OCI-LY3 (cell line): ENCODE data around the gene GRIP2.

ENCODE experiments used
- H2AFZ ChIP-seq: fragments of 200-600, 300-600 bp; shearing (Covaris generic); 2 replicates; pipeline ENCODE4 v1.6.0; 2014; ENCODE audit warnings: antibody characterized with exemption, low read depth, low read length
- H3K27ac ChIP-seq: fragments of 200-600, 300-600 bp; sonication (generic); 2 replicates; pipeline ENCODE4 v1.5.1; 2014; ENCODE audit warnings: mild to moderate bottlenecking, low read length, moderate library complexity, mixed read lengths
- H3K27me3 ChIP-seq: fragments of 200-600, 300-600 bp; sonication (generic); 2 replicates; pipeline ENCODE4 v1.6.1; 2014; ENCODE audit warnings: low read depth, low read length, mixed read lengths
- H3K36me3 ChIP-seq: fragments of 200-600, 300-600 bp; sonication (generic); replicated peaks from 2 replicates; pipeline ENCODE3; 2014; ENCODE audit warnings: low read depth, low read length, mixed read lengths
- H3K4me1 ChIP-seq: fragments of 300-600, 200-600 bp; sonication (generic); 2 replicates; pipeline ENCODE4 v1.6.1; 2014; ENCODE audit warnings: low read length, mixed read lengths
- H3K4me2 ChIP-seq: fragments of 200-600, 300-600 bp; sonication (generic); 2 replicates; pipeline ENCODE4 v1.6.1; 2014; ENCODE audit warnings: low read length, mixed read lengths
- H3K4me3 ChIP-seq: fragments of 300-600, 200-600 bp; sonication (generic); 2 replicates; pipeline ENCODE4 v1.5.1; 2014; ENCODE audit warnings: antibody characterized with exemption, mild to moderate bottlenecking, low read length, moderate library complexity
- H3K79me2 ChIP-seq: fragments of 300-600, 200-600 bp; shearing (Covaris generic); 2 replicates; pipeline ENCODE4 v1.6.1; 2014; ENCODE audit warnings: mild to moderate bottlenecking, low read length, mixed read lengths
- H3K9ac ChIP-seq: fragments of 300-600, 200-600 bp; shearing (Covaris generic); 2 replicates; pipeline ENCODE4 v1.6.0; 2014; ENCODE audit warnings: mild to moderate bottlenecking, low read length, moderate library complexity
- H3K9me3 ChIP-seq: fragments of 200-600, 300-600 bp; shearing (Covaris generic); 2 replicates; pipeline ENCODE4 v1.6.1; 2014; ENCODE audit warnings: low read length, mixed read lengths; ENCODE audit not compliant: insufficient read depth
- H4K20me1 ChIP-seq: fragments of 200-600, 300-600 bp; sonication (generic); 2 replicates; pipeline ENCODE4 v1.6.1; 2016; ENCODE audit warnings: low read length, mixed read lengths; ENCODE audit not compliant: insufficient read depth
- EZH2phosphoT487 ChIP-seq: fragments of 200-600 bp; shearing (Covaris generic); IDR thresholded peaks from 2 replicates; pipeline ENCODE4 v1.6.1; 2018; ENCODE audit warnings: antibody characterized with exemption, mixed run types, low read depth
- TF ChIP-seq, protein P1 (sequence below): fragments of 200-600, 300-600 bp; sonication (generic); IDR thresholded peaks from 2 replicates; pipeline ENCODE4 v1.5.1; 2014; ENCODE audit warnings: antibody characterized with exemption, low read length, low read depth

GRIP2 gene

DNA sequence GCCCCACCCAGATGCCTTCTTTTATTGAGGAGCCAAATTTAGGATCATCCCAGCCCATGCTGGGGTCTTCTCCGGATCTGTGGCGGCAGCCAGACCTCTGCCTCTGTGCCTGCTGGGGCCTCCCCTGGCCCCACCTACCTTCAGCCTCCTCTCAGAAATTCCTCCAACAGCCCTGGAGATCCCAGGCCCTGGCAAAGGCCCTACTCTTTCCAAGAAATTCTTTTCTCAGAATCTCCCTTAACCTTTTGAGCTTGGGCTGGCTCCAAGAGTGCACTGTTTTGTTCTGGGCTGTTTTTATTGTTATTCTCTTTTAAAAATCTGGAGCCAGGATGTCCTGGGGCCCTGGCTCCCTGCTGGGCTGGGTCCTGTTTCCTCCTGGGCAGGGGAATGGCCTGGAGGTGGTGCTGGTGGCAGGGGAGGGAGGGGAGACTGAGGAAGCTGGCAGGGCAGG lies 57.8 kb downstream of the GRIP2 start:
- no peak overlapping the region for H3K4me3 ChIP-seq
- no peak overlapping the region for H3K9ac ChIP-seq
- H3K4me1 ChIP-seq, result no peaks in the 10 kb centered on the region
- H3K4me2 ChIP-seq, result no peak overlapping the region
- H3K36me3 ChIP-seq, result peaks cover 84% of the 10 kb centered on the region
- H3K79me2 ChIP-seq, result no peaks in the 10 kb centered on the region
- no peak for TF ChIP-seq EZH2phosphoT487
- TF ChIP-seq, protein P1, sequence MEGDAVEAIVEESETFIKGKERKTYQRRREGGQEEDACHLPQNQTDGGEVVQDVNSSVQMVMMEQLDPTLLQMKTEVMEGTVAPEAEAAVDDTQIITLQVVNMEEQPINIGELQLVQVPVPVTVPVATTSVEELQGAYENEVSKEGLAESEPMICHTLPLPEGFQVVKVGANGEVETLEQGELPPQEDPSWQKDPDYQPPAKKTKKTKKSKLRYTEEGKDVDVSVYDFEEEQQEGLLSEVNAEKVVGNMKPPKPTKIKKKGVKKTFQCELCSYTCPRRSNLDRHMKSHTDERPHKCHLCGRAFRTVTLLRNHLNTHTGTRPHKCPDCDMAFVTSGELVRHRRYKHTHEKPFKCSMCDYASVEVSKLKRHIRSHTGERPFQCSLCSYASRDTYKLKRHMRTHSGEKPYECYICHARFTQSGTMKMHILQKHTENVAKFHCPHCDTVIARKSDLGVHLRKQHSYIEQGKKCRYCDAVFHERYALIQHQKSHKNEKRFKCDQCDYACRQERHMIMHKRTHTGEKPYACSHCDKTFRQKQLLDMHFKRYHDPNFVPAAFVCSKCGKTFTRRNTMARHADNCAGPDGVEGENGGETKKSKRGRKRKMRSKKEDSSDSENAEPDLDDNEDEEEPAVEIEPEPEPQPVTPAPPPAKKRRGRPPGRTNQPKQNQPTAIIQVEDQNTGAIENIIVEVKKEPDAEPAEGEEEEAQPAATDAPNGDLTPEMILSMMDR, result no peak
- H3K27ac ChIP-seq, result no peak overlapping the region
- no peaks in the 10 kb centered on the region for H3K9me3 ChIP-seq
- H3K27me3 ChIP-seq, result no peaks in the 10 kb centered on the region
- 0 out of 2 replicates have a peak, but pooled peaks cover 4% of the 10 kb centered on the region for H4K20me1 ChIP-seq
- H2AFZ ChIP-seq, result no peak overlapping the region

DNA sequence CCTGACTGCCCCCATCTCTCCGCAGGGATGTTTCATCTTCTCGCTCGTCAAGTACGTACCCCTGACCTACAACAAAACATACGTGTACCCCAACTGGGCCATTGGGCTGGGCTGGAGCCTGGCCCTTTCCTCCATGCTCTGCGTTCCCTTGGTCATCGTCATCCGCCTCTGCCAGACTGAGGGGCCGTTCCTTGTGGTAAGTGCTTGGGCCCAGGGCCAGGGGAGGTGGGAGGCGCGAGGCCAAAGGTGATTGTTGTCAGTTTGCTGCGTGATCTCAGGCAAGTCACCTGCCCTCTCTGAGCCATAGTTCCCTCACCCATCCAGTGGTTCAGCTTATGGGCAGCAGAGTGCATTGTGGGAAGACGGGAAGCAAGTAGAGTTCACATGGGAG lies 58.5 kb downstream of the GRIP2 start:
- Histone ChIP-seq H3K4me3 (no peak overlapping the region), H3K4me1 (no peaks in the 10 kb centered on the region), H4K20me1 (0 out of 2 replicates have a peak, but pooled peaks cover 4% of the 10 kb centered on the region), H3K4me2 (no peak overlapping the region), H3K27ac (no peak overlapping the region), H3K27me3 (no peaks in the 10 kb centered on the region), H3K9ac (no peak overlapping the region), H3K79me2 (no peaks in the 10 kb centered on the region), H2AFZ (no peak overlapping the region), H3K9me3 (no peaks in the 10 kb centered on the region), H3K36me3 (peaks cover 85% of the 10 kb centered on the region)
- TF ChIP-seq, protein P1, result no peak
- TF ChIP-seq EZH2phosphoT487, result no peak

DNA sequence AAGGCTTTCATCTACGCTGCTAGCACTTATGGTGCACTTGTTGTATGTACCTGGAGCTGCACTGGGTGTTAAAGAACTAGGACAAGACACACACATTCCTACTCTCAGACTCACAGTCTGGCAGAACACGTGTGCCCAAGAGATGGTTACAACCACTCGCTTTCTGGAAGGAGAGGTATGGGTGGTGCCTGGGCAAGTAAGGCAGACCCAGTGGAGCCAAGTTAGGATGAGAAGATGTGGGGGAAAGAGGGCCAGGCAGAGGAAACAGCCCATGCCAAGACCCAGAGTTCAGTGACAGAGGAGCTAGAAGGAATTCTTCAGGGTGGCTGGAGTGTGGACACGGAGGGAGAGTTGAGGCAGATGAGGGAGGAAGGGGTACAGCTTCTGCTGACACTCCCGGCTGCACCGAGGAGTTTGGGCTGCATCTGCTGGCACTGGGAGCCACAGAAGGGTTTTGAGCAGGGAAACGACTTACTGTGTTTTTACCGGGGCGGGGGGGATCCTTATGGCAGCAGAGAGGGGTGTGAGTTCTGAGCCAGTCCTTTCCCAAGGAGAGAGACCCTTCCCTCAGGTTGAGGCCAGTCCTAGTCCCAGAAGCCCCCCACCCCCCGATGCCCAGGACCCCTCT lies 59.0 kb downstream of the GRIP2 start:
- no peak overlapping the region for H3K4me3 ChIP-seq
- H3K36me3 ChIP-seq, result peaks cover 88% of the 10 kb centered on the region
- H3K79me2 ChIP-seq, result no peaks in the 10 kb centered on the region
- no peak overlapping the region for H3K4me2 ChIP-seq
- H2AFZ ChIP-seq, result no peak overlapping the region
- 0 out of 2 replicates have a peak, but pooled peaks cover 4% of the 10 kb centered on the region for H4K20me1 ChIP-seq
- no peaks in the 10 kb centered on the region for H3K27me3 ChIP-seq
- H3K4me1 ChIP-seq, result no peaks in the 10 kb centered on the region
- H3K9me3 ChIP-seq, result no peaks in the 10 kb centered on the region
- H3K9ac ChIP-seq, result no peak overlapping the region
- TF ChIP-seq, protein P1, result no peak
- no peak for TF ChIP-seq EZH2phosphoT487
- H3K27ac ChIP-seq, result no peak overlapping the region

DNA sequence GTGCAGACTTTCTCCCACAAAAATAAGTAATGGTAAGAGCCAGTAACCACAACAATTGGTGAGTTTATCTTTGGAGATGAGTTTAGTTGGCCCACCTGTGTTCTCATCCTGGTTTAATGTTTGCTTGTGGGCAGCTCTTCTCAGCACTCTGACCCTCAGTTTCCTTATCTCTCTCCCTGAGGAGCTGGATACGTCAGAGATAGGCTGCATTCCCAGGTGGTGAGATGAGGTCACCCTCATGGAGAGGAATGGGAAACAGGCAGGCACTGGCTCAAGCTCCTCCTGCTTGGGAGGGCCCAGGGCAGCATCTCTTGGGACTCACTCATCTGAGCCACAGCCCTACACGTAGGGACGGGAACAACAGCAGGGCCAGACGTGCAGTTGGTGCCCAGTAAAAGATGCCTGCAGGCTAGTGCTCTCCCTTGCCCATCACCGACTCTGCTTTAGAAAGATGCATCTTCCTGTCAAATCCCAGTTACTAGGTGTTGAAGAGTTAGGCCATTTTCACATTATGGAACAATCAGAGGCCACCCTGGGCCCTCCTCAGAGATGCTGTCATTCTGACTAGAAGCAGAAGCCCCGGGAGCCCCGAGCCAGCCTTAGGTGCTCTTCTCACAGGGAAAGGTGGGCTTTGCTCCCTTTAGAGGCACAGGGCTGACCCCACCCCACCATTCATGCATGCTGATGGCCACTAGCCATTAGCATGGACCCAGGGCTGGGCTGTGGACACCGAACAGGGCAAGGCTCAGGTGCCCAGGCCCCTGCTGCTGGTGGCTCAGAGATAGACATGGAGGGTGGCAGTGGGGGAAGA lies 59.7 kb downstream of the GRIP2 start:
- TF ChIP-seq, protein P1, result no peak
- no peak for TF ChIP-seq EZH2phosphoT487
- Histone ChIP-seq H3K9me3 (no peaks in the 10 kb centered on the region), H3K4me1 (no peaks in the 10 kb centered on the region), H3K36me3 (peaks cover 92% of the 10 kb centered on the region), H3K4me3 (no peak overlapping the region), H3K27ac (no peak overlapping the region), H2AFZ (no peak overlapping the region), H4K20me1 (0 out of 2 replicates have a peak, but pooled peaks cover 4% of the 10 kb centered on the region), H3K9ac (no peak overlapping the region), H3K79me2 (no peaks in the 10 kb centered on the region), H3K27me3 (no peaks in the 10 kb centered on the region), H3K4me2 (no peak overlapping the region)
